ENCODE measurements around the gene GPR32. TPM values are rescaled to one million over a fixed set of nuclear protein-coding genes. Genes with fewer than 3 reads are reported as not detected.
A peak's percentile ranks its signal among the peaks of the same experiment; 100 is the strongest.

The GPR32 gene
- polyA plus RNA-seq, 3 donors = not detected

GRCh38 chr19:50820086-50820485, 49.8 kb downstream of the GPR32 start:
- Histone ChIP-seq H3K27me3 (ENCODE audit: control insufficient read depth in 2 of 2, insufficient read depth in 2 of 2, low read length in 2 of 2) (peaks cover 0 to 50% of the 10 kb centered on the region in 2 donors), H3K4me2 (replicated peaks; ENCODE audit: extremely low read depth, low read length, poor library complexity, severe bottlenecking) (peak overlapping the region; percentile 65), H4K20me1 (ENCODE audit: insufficient read depth, low read length) (no peaks in the 10 kb centered on the region), H3K4me3 (replicated peaks in 1 of 3; ENCODE audit: low read depth in 2 of 3, low read length in 3 of 3) (peak overlapping the region in 1 of 3 experiments; percentile 61), H2AFZ (ENCODE audit: insufficient read depth, low read depth, low read length, poor library complexity, severe bottlenecking) (peak overlapping the region; percentile 77), H3K9ac (ENCODE audit: insufficient read depth, low read length, poor library complexity, severe bottlenecking) (no peak overlapping the region), H3K36me3 (replicated peaks in 1 of 2; ENCODE audit: control insufficient read depth in 1 of 2, insufficient read depth in 2 of 2, low read length in 2 of 2) (no peaks in the 10 kb centered on the region), H3K79me2 (ENCODE audit: insufficient read depth, low read length) (no peaks in the 10 kb centered on the region), H3K4me1 (ENCODE audit: control insufficient read depth in 1 of 2, insufficient read depth in 2 of 2, low read length in 2 of 2) (peaks cover 21 to 27% of the 10 kb centered on the region in 2 donors), H3K27ac (ENCODE audit: low read depth in 1 of 2, low read length in 2 of 2) (no peak overlapping the region), H3K9me3 (replicated peaks in 1 of 2; ENCODE audit: control insufficient read depth in 1 of 2, insufficient read depth in 1 of 2, low read length in 2 of 2) (peaks cover 5% of the 10 kb centered on the region in 2 donors)
- no peak for DNase-seq
- intact Hi-C loops (cut with micrococcal nuclease) = no loop called here
- peaks cover 77 to 79% (median 79%) of the 10 kb centered on the region in 3 donors for H3K27me3 Mint-ChIP-seq (ENCODE audit: low read depth in 3 of 3)
- peaks cover 0 to 3% of the 10 kb centered on the region in 2 donors for H3K36me3 Mint-ChIP-seq
- WGBS (ENCODE audit: insufficient coverage) = 6% methylated on average over 10 of the region's 15 CpGs
- peaks cover under 1 to 20% (median 14%) of the 10 kb centered on the region in 7 donors for H3K9me3 Mint-ChIP-seq
- TF ChIP-seq CTCF (IDR thresholded peaks at IDR 0.05) = no peak
- H3K27ac Mint-ChIP-seq = peak overlapping the region in 1 of 7 donors; percentile 59
- peaks cover 29% of the 10 kb centered on the region for H3K4me1 Mint-ChIP-seq
- peak overlapping the region; percentile 63 to 92 for H3K4me3 Mint-ChIP-seq

GRCh38 chr19:50820549-50821247, 50.4 kb downstream of the GPR32 start:
- Histone ChIP-seq H3K36me3 (replicated peaks in 1 of 2; ENCODE audit: control insufficient read depth in 1 of 2, insufficient read depth in 2 of 2, low read length in 2 of 2) (no peaks in the 10 kb centered on the region), H3K4me2 (replicated peaks; ENCODE audit: extremely low read depth, low read length, poor library complexity, severe bottlenecking) (peak overlapping the region; percentile 65), H3K9me3 (replicated peaks in 1 of 2; ENCODE audit: control insufficient read depth in 1 of 2, insufficient read depth in 1 of 2, low read length in 2 of 2) (no peaks in the 10 kb centered on the region), H4K20me1 (ENCODE audit: insufficient read depth, low read length) (no peaks in the 10 kb centered on the region), H3K27me3 (ENCODE audit: control insufficient read depth in 2 of 2, insufficient read depth in 2 of 2, low read length in 2 of 2) (peaks cover 0 to 48% of the 10 kb centered on the region in 2 donors), H3K4me3 (replicated peaks in 1 of 3; ENCODE audit: low read depth in 2 of 3, low read length in 3 of 3) (peak overlapping the region in 2 of 3 experiments; percentile 14 to 61), H3K4me1 (ENCODE audit: control insufficient read depth in 1 of 2, insufficient read depth in 2 of 2, low read length in 2 of 2) (peaks cover 21 to 27% of the 10 kb centered on the region in 2 donors), H3K79me2 (ENCODE audit: insufficient read depth, low read length) (no peaks in the 10 kb centered on the region), H3K9ac (ENCODE audit: insufficient read depth, low read length, poor library complexity, severe bottlenecking) (no peak overlapping the region), H3K27ac (ENCODE audit: low read depth in 1 of 2, low read length in 2 of 2) (no peak overlapping the region), H2AFZ (ENCODE audit: insufficient read depth, low read depth, low read length, poor library complexity, severe bottlenecking) (peak overlapping the region; percentile 77)
- peaks cover 72 to 74% (median 73%) of the 10 kb centered on the region in 3 donors for H3K27me3 Mint-ChIP-seq (ENCODE audit: low read depth in 3 of 3)
- peaks cover 0 to 3% of the 10 kb centered on the region in 2 donors for H3K36me3 Mint-ChIP-seq
- no peak for TF ChIP-seq CTCF (IDR thresholded peaks at IDR 0.05)
- 11% methylated on average over 7 of the region's 21 CpGs for WGBS (ENCODE audit: insufficient coverage)
- no peak for DNase-seq
- peaks cover 29% of the 10 kb centered on the region for H3K4me1 Mint-ChIP-seq
- peak overlapping the region in 2 of 7 donors; percentile 59 to 61 for H3K27ac Mint-ChIP-seq
- peaks cover 0 to 14% (median 9%) of the 10 kb centered on the region in 7 donors for H3K9me3 Mint-ChIP-seq
- intact Hi-C loops (cut with micrococcal nuclease) = no loop called here
- peak overlapping the region; percentile 63 to 92 for H3K4me3 Mint-ChIP-seq

All from CD14-positive monocyte (primary cell).